GM18498 (cell line): ENCODE measurements around the gene SERTAD3.
"Not testable (repeated sequence)": the region's sequence is repeated elsewhere in the genome, so short reads cannot be mapped to it uniquely, and the experiment has no call there.

Source experiments
- ATAC-seq: cut with Tn5 transposase; IDR thresholded peaks from one replicate; pipeline ENCODE4 v1.9.1; 2021; ENCODE audit warnings: mild to moderate bottlenecking, moderate library complexity; ENCODE audit not compliant: unreplicated experiment

Gene SERTAD3

DNA sequence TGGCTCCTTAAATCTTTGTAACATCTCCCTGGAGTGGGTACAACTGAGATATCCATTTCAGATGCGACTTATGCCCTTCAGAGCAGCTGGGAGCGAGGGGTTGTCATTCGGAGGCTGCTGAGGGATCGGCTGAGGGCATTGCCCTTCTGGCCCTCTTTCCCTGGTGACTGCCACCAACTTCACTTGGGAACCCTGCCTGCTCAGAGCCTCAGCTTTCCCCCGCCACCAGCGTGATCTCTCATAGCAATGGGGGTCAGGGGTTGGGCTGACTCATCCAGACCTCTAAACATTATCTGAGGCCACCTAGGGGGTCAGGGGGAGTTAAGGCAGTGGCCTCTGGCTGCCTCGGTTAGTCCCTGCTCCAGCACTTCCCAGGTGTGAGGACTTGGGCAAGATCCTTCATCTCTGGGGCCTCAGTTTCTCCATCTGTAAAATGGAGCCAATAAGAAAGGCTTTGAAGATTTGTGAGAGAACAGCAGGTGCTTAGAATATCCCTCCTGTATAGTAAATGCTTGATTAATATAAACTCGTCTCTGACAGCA, 32.1 kb downstream of the SERTAD3 start:
- no peak for ATAC-seq

GRCh38 chr19:40411125-40411842, 32.9 kb downstream of the SERTAD3 start:
- ATAC-seq = no peak

- ATAC-seq = no peak
Measured at GRCh38 chr19:40410030-40410389, 34.1 kb downstream of the SERTAD3 start.

DNA sequence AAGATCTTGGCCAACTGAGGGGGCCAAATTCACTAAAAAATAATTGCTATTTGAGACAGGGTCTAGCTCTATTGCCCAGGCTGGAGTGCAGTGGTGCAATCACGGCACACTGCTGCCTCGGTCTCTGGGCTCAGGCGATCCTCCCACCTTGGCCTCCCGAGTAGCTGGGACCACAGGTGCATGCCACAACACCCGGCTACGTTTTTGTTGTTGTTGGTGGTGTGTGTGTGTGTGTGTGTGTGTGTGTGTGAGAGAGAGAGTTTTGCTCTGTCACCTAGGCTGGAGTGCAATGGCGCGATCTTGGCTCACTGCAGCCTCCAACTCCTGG, 35.6 kb downstream of the SERTAD3 start:
- ATAC-seq = not testable (repeated sequence)

- no peak for ATAC-seq
Measured at GRCh38 chr19:40407714-40408597, 36.2 kb downstream of the SERTAD3 start.

DNA sequence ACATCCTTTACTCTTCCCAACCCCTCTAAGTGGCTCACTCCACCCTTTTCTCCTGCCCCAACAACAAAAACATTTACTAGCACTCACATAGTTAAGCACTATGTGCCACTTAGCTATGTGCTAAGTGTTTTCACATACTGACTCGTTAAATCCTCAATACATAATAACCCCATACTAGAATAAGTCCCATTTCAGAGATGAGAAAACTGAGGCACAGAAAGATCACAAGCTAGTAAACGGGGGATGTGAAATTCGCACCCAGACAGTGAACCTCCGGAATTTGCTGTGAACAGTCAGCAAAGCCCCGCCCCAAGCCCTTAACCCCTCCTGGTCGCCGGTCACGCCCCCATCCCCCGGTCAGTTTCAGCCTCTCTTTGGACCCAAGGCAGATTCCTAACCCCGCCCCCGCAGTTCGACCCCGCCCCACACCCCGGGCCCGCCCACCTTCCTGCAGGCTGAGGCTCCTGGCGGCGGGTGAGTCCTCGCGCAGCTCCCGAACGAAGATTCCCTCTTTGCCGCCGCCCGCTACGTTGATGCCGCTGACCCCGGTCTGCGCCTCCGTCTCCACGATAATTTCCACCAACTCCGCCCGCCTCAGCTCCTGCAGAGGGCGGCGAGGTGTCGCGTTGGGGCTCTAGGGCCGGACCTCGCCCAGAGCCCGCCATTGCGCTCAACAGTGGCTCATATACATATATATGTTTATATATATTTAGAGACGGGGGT, 40.7 kb downstream of the SERTAD3 start:
- ATAC-seq = peak; percentile 74

DNA sequence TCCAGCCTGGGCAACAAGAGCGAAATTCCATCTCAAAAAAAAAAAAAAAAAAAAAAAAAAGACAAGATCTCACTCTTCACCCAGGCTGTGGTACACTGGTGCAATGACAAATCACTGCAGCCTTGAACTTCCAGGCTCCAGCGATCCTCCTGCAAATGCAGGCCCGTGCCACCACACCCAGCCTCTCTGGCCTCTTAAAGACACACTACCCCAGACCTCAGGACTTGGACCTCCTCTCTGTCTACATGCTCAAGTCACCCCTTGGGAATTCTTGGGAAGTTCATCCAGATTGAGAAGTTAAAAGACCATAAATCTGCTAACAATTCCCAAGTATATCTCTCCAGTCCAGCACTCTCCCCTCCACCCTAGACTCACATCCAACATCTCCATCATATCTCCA, 43.6 kb downstream of the SERTAD3 start:
- ATAC-seq = no peak

- ATAC-seq = no peak
Measured at GRCh38 chr19:40398417-40399131, 45.6 kb downstream of the SERTAD3 start.

DNA sequence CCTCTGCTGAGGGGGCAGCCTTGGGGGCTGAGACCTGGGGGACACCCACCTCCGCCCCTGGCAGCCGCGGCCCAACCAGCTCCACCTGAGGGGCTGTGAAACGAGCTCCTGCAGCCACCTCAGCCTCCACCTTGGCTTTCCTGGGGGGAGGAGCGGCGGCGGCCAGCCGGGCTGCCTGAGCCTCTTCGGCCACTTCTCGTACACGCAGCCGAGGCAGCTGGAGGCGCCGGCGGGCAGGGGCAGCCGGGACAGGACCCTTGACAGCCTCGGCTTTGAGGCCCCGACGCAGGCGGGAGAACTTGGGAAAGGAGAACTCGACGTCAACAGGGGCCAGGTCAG, 46.6 kb downstream of the SERTAD3 start:
- no peak for ATAC-seq

- ATAC-seq = no peak
Measured at GRCh38 chr19:40396886-40397567, 47.1 kb downstream of the SERTAD3 start.

DNA sequence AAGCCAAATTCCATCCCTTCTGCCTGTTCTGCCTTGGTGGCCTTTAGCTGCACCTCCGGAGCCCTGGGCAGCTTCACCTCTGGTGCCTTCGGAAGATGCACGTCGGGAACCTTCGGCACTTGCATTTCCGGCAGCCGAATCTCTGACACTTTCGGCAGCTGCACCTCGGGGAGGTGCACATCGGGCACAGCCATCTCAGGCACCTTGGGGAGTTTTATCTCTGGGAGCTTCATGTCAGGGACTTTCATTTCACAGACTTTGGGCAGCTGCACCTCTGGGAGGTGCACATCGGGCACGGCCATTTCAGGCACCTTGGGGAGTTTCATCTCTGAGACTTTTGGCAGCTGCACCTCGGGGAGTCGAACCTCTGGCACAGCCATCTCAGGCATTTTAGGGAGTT, 48.2 kb downstream of the SERTAD3 start:
- ATAC-seq = no peak

DNA sequence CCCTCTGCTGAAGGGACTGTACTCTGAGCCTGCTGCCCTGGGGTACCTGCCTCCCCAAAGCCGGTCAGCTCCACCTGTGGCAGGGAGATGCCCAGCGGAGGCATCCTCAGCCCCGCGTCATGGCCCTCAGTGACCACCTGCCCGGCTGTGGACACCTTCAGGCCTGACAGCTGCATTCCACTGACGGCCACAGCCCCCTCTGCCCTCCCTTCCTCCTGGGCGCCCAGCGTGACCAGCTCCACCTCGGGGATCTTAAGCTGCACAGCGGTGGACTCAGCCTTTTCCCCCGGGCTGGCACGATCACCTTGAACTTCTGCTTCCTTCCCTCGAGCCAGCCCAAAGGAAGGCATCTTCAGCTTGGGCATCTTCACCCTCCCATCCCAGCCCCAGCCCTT, 49.3 kb downstream of the SERTAD3 start:
- ATAC-seq = no peak

- ATAC-seq = no peak
Measured at GRCh38 chr19:40393894-40394815, 50.0 kb downstream of the SERTAD3 start.

GRCh38 chr19:40392894-40393517, 51.1 kb downstream of the SERTAD3 start:
- no peak for ATAC-seq

- no peak for ATAC-seq
Measured at GRCh38 chr19:40392123-40392522, 52.0 kb downstream of the SERTAD3 start.
